Measurements from ENCODE around the gene GPC4. TPM values are rescaled to one million over a fixed set of nuclear protein-coding genes. Genes with fewer than 3 reads are reported as not detected.

Gene GPC4
- 0.05 TPM in 1 of 2 replicates, not detected in the other for total RNA-seq

DNA sequence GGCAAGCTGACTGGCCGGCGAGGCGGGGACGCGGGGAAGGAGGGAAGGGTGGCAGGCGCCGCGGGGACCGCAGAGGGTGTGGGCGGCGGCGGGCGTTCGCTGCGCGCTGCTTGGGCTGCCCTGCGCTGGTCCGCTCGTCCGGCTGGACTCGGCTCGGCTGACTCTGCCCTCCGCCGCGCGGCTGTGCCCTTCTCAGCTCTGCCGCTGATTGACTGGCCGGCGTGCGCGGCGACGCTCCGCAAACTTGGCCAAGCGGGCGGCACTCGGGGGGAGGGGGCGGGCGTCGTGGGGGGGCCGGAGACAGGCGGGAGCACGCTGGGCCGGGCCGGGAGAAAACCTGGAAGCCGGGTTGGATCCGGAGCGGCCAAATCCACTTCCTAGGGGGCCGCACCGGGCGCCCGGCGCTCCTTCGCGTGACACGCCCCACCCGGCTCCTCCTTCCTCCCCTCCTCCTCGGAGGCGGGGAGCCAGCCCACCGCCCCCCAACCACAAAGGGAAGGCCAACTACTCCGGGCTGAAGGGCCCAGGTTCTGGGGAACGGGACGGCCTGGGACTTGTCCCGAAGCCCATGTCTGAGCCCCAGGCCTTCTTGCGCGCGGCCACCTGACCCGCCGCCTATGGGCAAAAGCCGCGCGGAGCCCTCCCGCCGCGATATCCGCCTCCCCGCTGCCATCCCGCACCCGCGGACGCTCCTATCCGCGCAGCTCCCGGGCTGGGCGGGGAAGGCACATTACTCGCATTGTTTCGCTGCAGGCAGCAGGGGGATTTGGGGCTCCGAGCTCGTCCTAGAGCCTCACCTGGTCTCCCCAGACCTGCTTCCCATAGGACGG lies at the start of gene GPC4:
TSS of gene GPC4 (minus strand) at position 214 of the 830 bp plus-strand sequence. CDS start 524 bp downstream, outside the sequence.
- intact Hi-C loops (cut with micrococcal nuclease) = no loop called here

- intact Hi-C loops (cut with micrococcal nuclease) = no loop called here
Observed at GRCh38 chrX:133461231-133461630, 45.9 kb upstream of the GPC4 start.

DNA sequence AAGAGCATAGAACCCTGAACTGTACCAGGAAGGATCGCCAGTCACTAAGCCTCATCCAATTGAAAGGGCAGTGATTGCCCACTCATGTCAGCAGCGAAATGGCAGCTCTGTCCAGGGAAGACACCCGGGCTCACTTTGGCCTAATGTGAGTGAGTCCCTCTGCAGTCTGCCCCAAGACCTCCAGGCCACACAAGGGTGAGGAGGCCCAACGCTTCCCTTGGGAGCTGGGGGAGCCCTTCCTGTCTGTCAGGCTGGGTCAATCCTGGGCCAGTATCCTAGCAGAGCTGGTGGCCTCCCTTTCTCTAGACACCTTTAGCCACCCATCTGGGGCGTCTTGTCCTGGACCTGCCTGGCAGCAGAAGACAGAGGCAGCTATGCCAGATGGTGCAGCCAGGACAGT lies 39.6 kb upstream of the GPC4 start:
- intact Hi-C loops (cut with micrococcal nuclease) = no loop called here

DNA sequence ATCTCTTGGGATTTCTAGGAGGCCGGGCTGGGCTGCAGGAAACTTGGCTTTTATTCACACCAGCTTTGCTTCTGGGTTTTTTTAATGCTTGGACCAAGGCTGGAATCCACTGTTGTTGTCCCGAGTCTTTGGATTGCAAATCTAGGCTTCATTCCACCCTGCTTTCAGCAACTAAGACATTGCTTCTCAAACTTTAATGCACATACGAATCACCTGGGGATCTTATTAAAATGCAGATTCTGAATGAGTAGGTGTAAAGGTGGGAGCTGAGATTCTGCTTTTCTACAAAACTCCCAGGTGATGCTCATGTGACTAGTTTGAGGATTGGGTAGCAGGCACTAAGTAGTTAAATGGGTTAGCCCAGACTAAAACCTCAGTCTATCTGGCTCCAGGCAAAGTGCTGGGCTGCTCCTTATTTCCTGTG lies 39.2 kb upstream of the GPC4 start:
- intact Hi-C loops (cut with micrococcal nuclease) = no loop called here

DNA sequence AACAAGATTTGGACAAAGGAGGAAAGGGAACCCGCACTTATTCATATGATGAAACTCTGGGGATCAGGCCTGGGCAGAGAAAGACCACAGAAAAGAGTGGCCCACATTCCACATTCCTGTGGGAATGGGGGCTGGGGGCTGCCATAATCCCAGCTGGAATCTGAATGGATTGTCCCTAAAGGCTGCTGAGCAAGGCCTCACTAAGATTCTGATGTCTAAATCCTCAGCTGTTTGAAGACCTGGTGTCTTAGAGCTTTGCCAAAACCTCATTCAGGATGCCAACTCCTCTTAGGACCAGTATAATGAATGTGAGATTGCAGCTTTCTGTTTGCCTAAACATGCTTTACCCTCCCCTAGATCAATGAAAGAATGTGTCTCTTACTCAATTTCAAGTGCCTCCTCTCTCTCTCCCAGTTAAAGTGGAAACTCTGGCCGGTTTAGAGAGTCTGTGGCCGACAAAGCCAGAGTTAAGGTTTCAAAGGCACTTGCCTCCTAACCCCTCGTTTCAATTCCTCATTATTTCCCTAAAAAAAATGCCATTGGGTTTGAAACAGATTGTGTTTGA lies 33.3 kb upstream of the GPC4 start:
- intact Hi-C loops (cut with micrococcal nuclease) = no loop called here

GRCh38 chrX:133444952-133445831 lies 29.9 kb upstream of the GPC4 start:
- intact Hi-C loops (cut with micrococcal nuclease) = no loop called here

- intact Hi-C loops (cut with micrococcal nuclease) = no loop called here
Observed at GRCh38 chrX:133444196-133444595, 28.9 kb upstream of the GPC4 start.

DNA sequence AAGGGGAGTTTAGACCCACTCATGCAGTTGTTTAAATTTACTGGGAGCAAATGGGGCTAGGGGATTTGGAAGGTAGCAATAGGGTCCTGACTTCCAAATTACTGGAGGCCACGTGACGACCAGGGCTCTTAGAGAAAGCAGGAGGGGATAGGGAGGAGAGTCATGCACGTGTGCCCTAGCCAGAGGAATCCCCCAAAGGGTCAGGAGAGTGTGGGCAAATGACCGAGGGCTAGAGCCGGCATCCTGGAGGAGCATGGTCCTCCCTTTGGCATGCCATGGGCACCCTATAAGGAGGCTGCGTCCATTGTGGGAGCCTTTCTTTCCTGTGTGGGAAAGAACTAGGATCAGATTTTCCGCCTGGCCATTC lies 25.5 kb upstream of the GPC4 start:
- intact Hi-C loops (cut with micrococcal nuclease) = no loop called here

- intact Hi-C loops (cut with micrococcal nuclease) = no loop called here
Observed at GRCh38 chrX:133440081-133440796, 24.9 kb upstream of the GPC4 start.

GRCh38 chrX:133437766-133438165 lies 22.5 kb upstream of the GPC4 start:
- intact Hi-C loops (cut with micrococcal nuclease) = no loop called here

- intact Hi-C loops (cut with micrococcal nuclease) = no loop called here
Observed at GRCh38 chrX:133437356-133437755, 22.1 kb upstream of the GPC4 start.

DNA sequence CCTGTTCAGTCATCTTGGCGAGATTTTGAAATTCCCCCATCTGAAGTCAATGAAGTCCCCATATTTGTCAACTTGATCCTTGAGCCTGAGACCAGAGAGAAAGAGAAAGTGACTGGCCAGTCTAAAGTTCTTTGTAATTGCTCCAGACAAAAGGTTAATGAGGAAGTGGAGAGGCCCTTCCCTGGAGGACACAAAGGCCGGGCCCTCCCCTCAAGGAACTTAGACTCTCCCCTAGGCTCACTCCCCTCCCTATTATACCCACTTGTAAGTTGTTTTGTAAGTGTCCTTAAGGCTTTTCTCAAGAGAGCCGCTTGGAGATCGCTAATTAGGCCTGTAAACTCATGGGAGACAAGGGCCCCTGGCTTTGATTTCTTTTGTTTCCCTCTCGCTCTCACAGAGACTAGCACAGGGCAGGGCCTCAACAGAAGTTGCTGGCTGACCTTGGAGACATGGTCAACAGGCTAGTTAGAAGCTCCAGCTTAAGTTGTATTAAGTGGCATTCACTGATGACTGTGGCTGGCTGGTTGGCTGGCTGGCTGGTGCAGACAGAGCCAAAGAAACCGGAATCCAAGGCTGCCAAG lies 20.3 kb upstream of the GPC4 start:
- intact Hi-C loops (cut with micrococcal nuclease) = no loop called here

GRCh38 chrX:133434197-133434820 lies 19.0 kb upstream of the GPC4 start:
- intact Hi-C loops (cut with micrococcal nuclease) = no loop called here

DNA sequence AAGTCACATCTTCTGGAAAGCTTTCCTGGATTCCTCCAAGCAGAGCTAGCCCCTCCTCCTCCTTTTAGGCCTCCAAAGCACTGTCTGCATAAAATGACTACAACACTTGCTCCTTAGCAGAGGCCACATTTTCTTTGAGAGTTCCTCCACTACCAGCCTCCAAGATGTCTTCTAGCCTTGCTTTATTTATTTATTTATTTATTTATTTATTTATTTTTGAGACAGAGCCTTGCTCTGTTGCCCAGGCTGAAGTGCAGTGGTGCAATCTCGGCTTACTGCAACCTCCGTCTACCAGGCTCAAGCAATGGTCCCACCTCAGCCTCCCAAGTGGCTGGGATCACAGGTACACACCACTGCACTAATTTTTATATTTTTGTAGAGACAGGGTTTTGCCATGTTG lies 4.6 kb upstream of the GPC4 start:
- intact Hi-C loops (cut with micrococcal nuclease) = no loop called here

GRCh38 chrX:133418588-133418987 lies 3.3 kb upstream of the GPC4 start:
- intact Hi-C loops (cut with micrococcal nuclease) = no loop called here

GRCh38 chrX:133417364-133417763 lies 2.1 kb upstream of the GPC4 start:
- intact Hi-C loops (cut with micrococcal nuclease) = no loop called here

DNA sequence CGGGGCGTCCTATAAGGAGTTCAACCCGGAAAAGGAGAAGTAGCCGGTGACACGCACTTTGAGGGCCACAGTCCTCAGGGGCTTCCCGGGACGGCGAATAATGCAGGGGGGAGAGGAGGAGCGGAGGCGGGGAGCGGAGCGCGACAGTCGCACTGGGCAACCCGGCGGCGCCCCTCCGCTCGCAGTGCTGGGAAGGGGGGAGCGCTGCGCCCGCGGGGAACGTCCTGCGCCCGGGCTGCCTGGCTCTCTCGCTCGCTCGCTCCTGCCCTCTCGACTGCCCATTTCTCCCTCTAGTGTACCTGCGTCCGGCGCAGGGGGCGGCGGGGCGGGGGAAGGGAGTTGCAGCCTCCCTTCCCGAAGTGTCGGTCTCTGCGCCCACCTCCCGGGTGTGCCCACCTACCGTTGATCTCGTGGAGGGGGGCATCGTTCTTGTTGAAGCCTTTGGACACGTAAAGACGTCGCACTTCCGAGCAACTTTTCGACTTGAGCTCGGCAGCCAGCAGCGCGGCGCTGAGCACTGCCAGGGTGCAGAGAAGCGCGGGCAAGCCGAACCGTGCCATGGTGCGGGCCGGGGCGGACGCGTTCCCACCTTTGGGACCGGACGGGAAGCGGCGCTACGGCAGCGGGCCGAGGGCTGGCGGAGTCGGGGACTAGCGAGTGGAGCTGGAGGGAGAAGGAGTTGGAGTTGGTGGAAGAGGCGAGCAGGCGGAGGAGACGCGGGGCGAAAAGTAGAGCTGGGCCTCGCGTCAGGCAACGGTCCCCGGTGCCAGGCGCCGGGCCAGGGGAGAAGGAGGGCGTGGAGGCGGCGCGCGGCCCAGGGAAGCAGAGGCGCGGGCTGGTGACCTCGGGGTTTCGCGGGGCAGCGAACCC lies 648 bp downstream of the GPC4 start:
- intact Hi-C loops (cut with micrococcal nuclease) = no loop called here

GRCh38 chrX:133413218-133413925 lies 1.9 kb downstream of the GPC4 start:
- intact Hi-C loops (cut with micrococcal nuclease) = no loop called here

DNA sequence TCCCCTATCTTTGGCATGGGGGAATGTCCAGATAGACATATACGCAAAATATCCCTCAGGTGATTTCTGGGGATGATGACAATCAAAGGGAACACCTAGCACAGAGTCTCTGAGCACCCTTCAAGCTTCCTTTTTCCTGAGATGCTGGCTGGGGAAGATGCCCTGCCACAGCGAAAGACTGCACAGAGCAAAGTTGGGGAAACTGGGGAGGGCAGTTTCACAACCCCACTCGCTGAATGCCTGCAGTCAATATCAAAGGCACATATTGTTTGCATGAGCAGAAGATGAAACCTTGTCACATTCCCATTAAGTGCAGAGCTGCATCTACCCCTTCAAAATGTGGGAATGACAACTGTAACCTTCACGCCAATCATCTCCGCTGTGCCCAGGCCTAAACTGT lies 2.6 kb downstream of the GPC4 start:
- intact Hi-C loops (cut with micrococcal nuclease) = no loop called here
